Keratinocyte (primary cell): ENCODE results near the gene BAZ1B. TPM values are rescaled to one million over a fixed set of nuclear protein-coding genes. Genes with fewer than 3 reads are reported as not detected.
"Not testable (repeated sequence)": the region's sequence is repeated elsewhere in the genome, so short reads cannot be mapped to it uniquely, and the experiment has no call there.

Experiments used
- DNase-seq: peaks from one replicate; pipeline ENCODE4 v3.0.0-alpha.2; 2011; ENCODE audit warnings: low read depth, missing footprints, low spot score
- FAIRE-seq: peaks from 2 replicates; lab custom pipeline; 2011; peaks lifted over from hg19 to GRCh38; lab: Jason Lieb, UNC
- H2AFZ ChIP-seq: 2 replicates; pipeline ENCODE4 v1.6.0; 2012; ENCODE audit warnings: low read length, control low read depth, inconsistent platforms; ENCODE audit not compliant: control insufficient read depth
- H3K27ac ChIP-seq: 2 replicates; pipeline ENCODE4 v1.5.1; 2011; ENCODE audit warnings: low read length; ENCODE audit not compliant: control insufficient read depth, insufficient read depth
- H3K27me3 ChIP-seq: 3 replicates; pipeline ENCODE4 v1.6.0; 2011; ENCODE audit warnings: low read length; ENCODE audit not compliant: control insufficient read depth, insufficient read depth; ENCODE audit errors: extremely low read depth
- H3K36me3 ChIP-seq, 2 experiments: 2 replicates in 1 of 2; 3 replicates in 1 of 2; pipeline ENCODE4 v1.5.1; 2011; ENCODE audit warnings: low read length in 2 of 2, mild to moderate bottlenecking in 1 of 2; ENCODE audit not compliant: control insufficient read depth in 2 of 2, insufficient read depth in 2 of 2; ENCODE audit errors: extremely low read depth in 1 of 2
- H3K4me1 ChIP-seq: 3 replicates; pipeline ENCODE4 v1.5.1; 2011; ENCODE audit warnings: low read length; ENCODE audit not compliant: control insufficient read depth, insufficient read depth; ENCODE audit errors: extremely low read depth
- H3K4me2 ChIP-seq: 3 replicates; pipeline ENCODE4 v1.6.0; 2011; ENCODE audit warnings: low read depth, low read length; ENCODE audit not compliant: control insufficient read depth, insufficient read depth; ENCODE audit errors: extremely low read depth
- H3K4me3 ChIP-seq, 3 experiments: fragments of 200-600 bp in 1 of 3; sonication (generic) in 1 of 3; 2 replicates in 2 of 3; 3 replicates in 1 of 3; pipeline ENCODE4 v1.5.1; 2011 to 2016; ENCODE audit warnings: low read length in 3 of 3, mild to moderate bottlenecking in 3 of 3, control low read depth in 2 of 3, inconsistent platforms in 1 of 3, low read depth in 1 of 3, mixed read lengths in 1 of 3, mixed run types in 1 of 3, moderate library complexity in 1 of 3; ENCODE audit not compliant: control insufficient read depth in 2 of 3, insufficient read depth in 2 of 3; ENCODE audit errors: extremely low read depth in 1 of 3
- H3K79me2 ChIP-seq: 2 replicates; pipeline ENCODE4 v1.6.0; 2012; ENCODE audit warnings: low read length; ENCODE audit not compliant: control insufficient read depth, insufficient read depth
- H3K9ac ChIP-seq: 3 replicates; pipeline ENCODE4 v1.6.0; 2011; ENCODE audit warnings: low read length; ENCODE audit not compliant: control insufficient read depth, insufficient read depth; ENCODE audit errors: extremely low read depth
- H3K9me1 ChIP-seq: 3 replicates; pipeline ENCODE4 v1.6.0; 2011; ENCODE audit warnings: low read length; ENCODE audit not compliant: control insufficient read depth, insufficient read depth; ENCODE audit errors: extremely low read depth
- H3K9me3 ChIP-seq: 2 replicates; pipeline ENCODE4 v1.5.1; 2012; ENCODE audit warnings: low read depth, low read length; ENCODE audit not compliant: control insufficient read depth
- H4K20me1 ChIP-seq: 3 replicates; pipeline ENCODE4 v1.6.0; 2011; ENCODE audit warnings: low read length; ENCODE audit not compliant: control insufficient read depth, insufficient read depth; ENCODE audit errors: extremely low read depth
- CTCF ChIP-seq, 3 experiments: IDR thresholded peaks in 1 of 3; conservative IDR thresholded peaks in 1 of 3; optimal IDR thresholded peaks in 1 of 3; 2 replicates in 2 of 3; 3 replicates in 1 of 3; pipeline versions ENCODE3 to v1.5.1; 2011; ENCODE audit warnings: low read length in 3 of 3, mild to moderate bottlenecking in 3 of 3, moderate library complexity in 2 of 3, control low read depth in 1 of 3, inconsistent platforms in 1 of 3; ENCODE audit not compliant: insufficient read depth in 2 of 3; ENCODE audit errors: extremely low read depth in 1 of 3
- EZH2 ChIP-seq: IDR thresholded peaks from one replicate; pipeline ENCODE4 v1.6.1; 2012; ENCODE audit warnings: inconsistent platforms, mild to moderate bottlenecking, low read length, moderate library complexity
- dilution Hi-C: fragments of 300-500 bp; cut with MboI; formaldehyde crosslinking; loops from one replicate; pipeline ENCODE4 v1.7.0; 2020; ENCODE audit warnings: low sequenced_read_pairs; ENCODE audit not compliant: extremely low pct_ligation_motif_present
- polyA plus RNA-seq, 5 experiments: library from polyadenylated mRNA; depleted of rRNA in 3 of 5; stranded (reverse) in 3 of 5; stranded (forward) in 1 of 5; unstranded in 1 of 5; fragments of >200 nt; gene quantifications; 1 replicate in 1 of 5; 2 replicates in 3 of 5; 3 replicates in 1 of 5; pipeline versions ENCODE4 v1.2.1 to v1.2.3, GENCODE V29; 2011 to 2012; ENCODE audit warnings: missing spikeins in 2 of 5, low read depth in 1 of 5, low replicate concordance in 1 of 5

The BAZ1B gene
- polyA plus RNA-seq, 1 donor (not counting 4 experiments of a cell fraction or from before 2014, with no cell fraction given): 24.3 TPM

- TF ChIP-seq EZH2 (no peak), CTCF (optimal IDR thresholded peaks at IDR 0.05 in 1 of 3, IDR thresholded peaks at IDR 0.05 in 1 of 3, conservative IDR thresholded peaks at IDR 0.05 in 1 of 3; ENCODE audit: extremely low read depth in 1 of 3, insufficient read depth in 2 of 3, low read length in 3 of 3) (no peak)
- no peak overlapping the region for H3K4me2 ChIP-seq
- H3K79me2 ChIP-seq: peaks cover 11% of the 10 kb centered on the region
- no peak overlapping the region for H3K27ac ChIP-seq
- no peaks in the 10 kb centered on the region for H3K4me1 ChIP-seq
- H2AFZ ChIP-seq: no peak overlapping the region
- DNase-seq (no peak), FAIRE-seq (no peak)
- no peaks in the 10 kb centered on the region for H3K27me3 ChIP-seq
- H3K4me3 ChIP-seq: no peak overlapping the region
- H3K9me3 ChIP-seq: no peaks in the 10 kb centered on the region
- dilution Hi-C loops: no loop called here
- peaks cover 23 to 30% of the 10 kb centered on the region in 2 experiments for H3K36me3 ChIP-seq
- H3K9ac ChIP-seq: no peak overlapping the region
- no peaks in the 10 kb centered on the region for H3K9me1 ChIP-seq
- H4K20me1 ChIP-seq: peaks cover 2% of the 10 kb centered on the region
These were observed 15.0 kb upstream of the BAZ1B start for GRCh38 chr7:73537051-73537450.

GRCh38 chr7:73536479-73536878 is 14.4 kb upstream of the BAZ1B start:
- no peak overlapping the region for H3K27ac ChIP-seq
- H3K9me3 ChIP-seq: no peaks in the 10 kb centered on the region
- no peaks in the 10 kb centered on the region for H3K27me3 ChIP-seq
- H2AFZ ChIP-seq: no peak overlapping the region
- H3K9me1 ChIP-seq: no peaks in the 10 kb centered on the region
- no peak for FAIRE-seq
- H3K4me1 ChIP-seq: no peaks in the 10 kb centered on the region
- no peak for TF ChIP-seq CTCF (optimal IDR thresholded peaks at IDR 0.05 in 1 of 3, IDR thresholded peaks at IDR 0.05 in 1 of 3, conservative IDR thresholded peaks at IDR 0.05 in 1 of 3; ENCODE audit: extremely low read depth in 1 of 3, insufficient read depth in 2 of 3, low read length in 3 of 3)
- no peak for TF ChIP-seq EZH2
- peaks cover 18 to 27% of the 10 kb centered on the region in 2 experiments for H3K36me3 ChIP-seq
- no peak overlapping the region for H3K4me2 ChIP-seq
- H3K4me3 ChIP-seq: no peak overlapping the region
- H3K9ac ChIP-seq: no peak overlapping the region
- peaks cover 6% of the 10 kb centered on the region for H3K79me2 ChIP-seq
- DNase-seq: no peak
- dilution Hi-C loops: no loop called here
- H4K20me1 ChIP-seq: peaks cover 2% of the 10 kb centered on the region

GRCh38 chr7:73535918-73536317 is 13.8 kb upstream of the BAZ1B start:
- H3K79me2 ChIP-seq, H3K9me1 ChIP-seq, H3K9me3 ChIP-seq, H3K4me2 ChIP-seq, H3K27me3 ChIP-seq, H3K27ac ChIP-seq, H4K20me1 ChIP-seq, H3K9ac ChIP-seq, DNase-seq, H3K4me3 ChIP-seq, FAIRE-seq, H2AFZ ChIP-seq, dilution Hi-C loops, H3K4me1 ChIP-seq: not testable (repeated sequence)
- H3K36me3 ChIP-seq: peaks cover 18 to 24% of the 10 kb centered on the region in 2 experiments
